OCI-LY1 (cell line): ENCODE results near the gene HTR1B.

Experiments
- CTCF ChIP-seq: fragments of 200-600 bp; sonication (generic), shearing (Covaris generic); IDR thresholded peaks from 2 replicates; pipeline ENCODE4 v1.5.1; 2017; ENCODE audit warnings: mild to moderate bottlenecking, antibody characterized with exemption, low read length, moderate library complexity, mixed read lengths
- EZH2 ChIP-seq: fragments of 200-600 bp; sonication (generic), shearing (Covaris generic); IDR thresholded peaks from 2 replicates; pipeline ENCODE4 v1.8.0; 2017; ENCODE audit warnings: borderline replicate concordance, mixed run types, mild to moderate bottlenecking, antibody characterized with exemption, low read length, moderate library complexity, mixed read lengths

DNA sequence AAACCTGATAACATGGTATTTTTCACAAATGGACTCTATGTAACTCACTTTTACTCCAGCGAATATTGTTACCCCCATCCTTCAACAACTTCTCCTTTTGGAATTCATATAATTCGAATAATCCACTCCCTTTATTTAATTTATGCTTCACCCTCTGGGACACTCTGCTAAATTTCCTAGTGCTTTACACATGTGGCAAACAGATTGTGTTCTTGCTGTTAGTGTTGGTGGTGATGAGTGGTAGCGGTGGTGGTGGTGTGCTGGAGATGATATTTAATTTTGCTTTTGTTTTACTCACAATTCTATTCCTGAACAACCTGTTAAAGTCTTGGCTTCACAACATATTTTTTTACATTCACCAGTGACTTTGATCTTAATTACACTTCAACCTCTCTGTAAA is 32.8 kb downstream of the HTR1B start:
- no peak for TF ChIP-seq EZH2
- TF ChIP-seq CTCF: no peak
